ENCODE measurements around the gene FGF5. TPM values are rescaled to one million over a fixed set of nuclear protein-coding genes. Genes with fewer than 3 reads are reported as not detected.

FGF5 gene
- total RNA-seq, 1 experiment from 2014 or later: not detected

DNA sequence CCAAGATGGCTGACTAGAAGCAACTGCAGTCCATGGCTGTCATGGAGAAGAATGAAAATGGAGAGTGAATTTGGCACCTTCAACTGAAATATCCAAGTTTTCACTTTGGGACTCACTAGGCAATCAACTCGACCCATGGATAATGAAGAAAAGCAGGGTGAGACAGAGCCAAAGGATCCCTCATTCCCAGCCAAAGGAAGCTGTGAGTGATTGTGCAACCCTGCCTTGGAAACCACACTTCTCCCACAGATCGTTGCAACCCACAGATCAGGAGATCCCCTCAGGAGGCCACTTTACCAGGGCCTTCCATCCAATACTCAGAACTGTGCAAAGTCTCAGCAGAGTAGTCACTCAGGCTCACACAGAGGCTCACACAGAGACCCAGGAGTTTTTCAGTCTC lies 73.6 kb downstream of the FGF5 start:
- Histone ChIP-seq H3K4me2 (ENCODE audit: low read length) (no peak overlapping the region), H3K27ac (ENCODE audit: low read depth, low read length) (no peak overlapping the region), H3K27me3 (ENCODE audit: insufficient read depth, low read length) (peaks cover 13% of the 10 kb centered on the region; the same call in 1 of the 2 replicates), H3K9ac (ENCODE audit: low read length) (no peak overlapping the region), H3K4me1 (ENCODE audit: control insufficient read depth in 1 of 2, insufficient read depth in 2 of 2, low read length in 2 of 2) (peaks cover 0 to 14% of the 10 kb centered on the region in 2 experiments; a peak in 1 of 4 replicates), H3K9me2 (ENCODE audit: insufficient read depth) (no peaks in the 10 kb centered on the region), H3K9me3 (ENCODE audit: control insufficient read depth in 1 of 2, insufficient read depth in 1 of 2, low read depth in 1 of 2, low read length in 2 of 2) (no peaks in the 10 kb centered on the region), H2AFZ (ENCODE audit: low read depth, low read length, poor library complexity, severe bottlenecking) (no peak overlapping the region), H3K36me3 (ENCODE audit: control insufficient read depth in 1 of 2, insufficient read depth in 2 of 2, low read length in 2 of 2) (no peaks in the 10 kb centered on the region), H3K4me3 (replicated peaks in 1 of 2; ENCODE audit: low read depth in 1 of 2, low read length in 2 of 2) (no peak overlapping the region), H4K20me1 (ENCODE audit: insufficient read depth) (no peaks in the 10 kb centered on the region), H3K79me2 (ENCODE audit: insufficient read depth, low read length) (no peaks in the 10 kb centered on the region)
- ChIA-PET CTCF (no interaction called here), POLR2A (no interaction called here), RAD21 (ENCODE audit: low non-redundant PET in 1 of 2, low total read pairs in 2 of 2, uncharacterized antibody in 2 of 2, unreplicated experiment in 2 of 2) (no interaction called here)
- intact Hi-C loops (cut with micrococcal nuclease): no loop called here
- TF ChIP-seq CEBPB (IDR thresholded peaks at IDR 0.05; ENCODE audit: low read depth) (no peak), RAD21 (IDR thresholded peaks at IDR 0.05; ENCODE audit: low read depth) (no peak), POLR2AphosphoS5 (IDR thresholded peaks at IDR 0.05; ENCODE audit: low read depth, low read length) (no peak), EZH2phosphoT487 (IDR thresholded peaks at IDR 0.05; ENCODE audit: borderline replicate concordance) (no peak), SIN3A (IDR thresholded peaks at IDR 0.05; ENCODE audit: low read depth) (no peak), ZNF274 (IDR thresholded peaks at IDR 0.05; ENCODE audit: low read depth, low read length) (no peak)
- TF ChIP-seq, protein P1, sequence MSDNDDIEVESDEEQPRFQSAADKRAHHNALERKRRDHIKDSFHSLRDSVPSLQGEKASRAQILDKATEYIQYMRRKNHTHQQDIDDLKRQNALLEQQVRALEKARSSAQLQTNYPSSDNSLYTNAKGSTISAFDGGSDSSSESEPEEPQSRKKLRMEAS (IDR thresholded peaks at IDR 0.05): no peak
- ATAC-seq: no peak
- no peak for DNase-seq (ENCODE audit: low read depth, low spot score)
- BruUV-seq (replicated peaks): no TSS peak

Other genes with a start within 250 kb of the FGF5 start
- gene ANTXR2, start 193.4 kb upstream of the FGF5 start, total RNA-seq (2021; ENCODE audit: unreplicated experiment): 6.3 TPM
- 1.4 TPM for gene PRDM8, start 69.2 kb upstream of the FGF5 start, total RNA-seq (2021; ENCODE audit: unreplicated experiment)
- gene CFAP299, start 69.1 kb downstream of the FGF5 start, total RNA-seq (2021; ENCODE audit: unreplicated experiment): not detected